Measurements from ENCODE around the gene C10orf90. TPM values are rescaled to one million over a fixed set of nuclear protein-coding genes. Genes with fewer than 3 reads are reported as not detected.

The C10orf90 gene
- total RNA-seq, 2 experiments from 2014 or later, result not detected

- Mint-ChIP-seq H3K4me1 (no peaks in the 10 kb centered on the region), H3K4me3 (no peak overlapping the region), H3K9me3 (no peaks in the 10 kb centered on the region), H3K27me3 (no peaks in the 10 kb centered on the region), H3K36me3 (no peaks in the 10 kb centered on the region), H3K27ac (no peak overlapping the region)
- ATAC-seq (ENCODE audit: low read depth) (no peak), DNase-seq (no peak)
- POLR2A ChIA-PET, result no interaction called here
These were observed 32.0 kb downstream of the C10orf90 start for GRCh38 chr10:126638542-126638941.

- no peak overlapping the region for H3K4me3 Mint-ChIP-seq
- H3K36me3 Mint-ChIP-seq, result no peaks in the 10 kb centered on the region
- no peaks in the 10 kb centered on the region for H3K27me3 Mint-ChIP-seq
- POLR2A ChIA-PET, result no interaction called here
- no peak for ATAC-seq (ENCODE audit: low read depth)
- no peaks in the 10 kb centered on the region for H3K9me3 Mint-ChIP-seq
- H3K4me1 Mint-ChIP-seq, result no peaks in the 10 kb centered on the region
- no peak overlapping the region for H3K27ac Mint-ChIP-seq
- no peak for DNase-seq
These were observed 33.0 kb downstream of the C10orf90 start for GRCh38 chr10:126637501-126637900.

- H3K4me1 Mint-ChIP-seq, result no peaks in the 10 kb centered on the region
- no peaks in the 10 kb centered on the region for H3K9me3 Mint-ChIP-seq
- no peaks in the 10 kb centered on the region for H3K36me3 Mint-ChIP-seq
- POLR2A ChIA-PET, result no interaction called here
- no peak overlapping the region for H3K4me3 Mint-ChIP-seq
- ATAC-seq (ENCODE audit: low read depth), result no peak
- DNase-seq, result no peak
- H3K27ac Mint-ChIP-seq, result no peak overlapping the region
- H3K27me3 Mint-ChIP-seq, result no peaks in the 10 kb centered on the region
These were observed 35.6 kb downstream of the C10orf90 start for GRCh38 chr10:126634911-126635310.

GRCh38 chr10:126634347-126634746, 36.1 kb downstream of the C10orf90 start:
- Mint-ChIP-seq H3K9me3 (no peaks in the 10 kb centered on the region), H3K4me3 (no peak overlapping the region), H3K27ac (no peak overlapping the region), H3K4me1 (no peaks in the 10 kb centered on the region), H3K36me3 (no peaks in the 10 kb centered on the region), H3K27me3 (no peaks in the 10 kb centered on the region)
- ATAC-seq (ENCODE audit: low read depth) (no peak), DNase-seq (no peak)
- POLR2A ChIA-PET, result no interaction called here

- Mint-ChIP-seq H3K27ac (no peak overlapping the region), H3K4me1 (no peaks in the 10 kb centered on the region), H3K4me3 (no peak overlapping the region), H3K36me3 (no peaks in the 10 kb centered on the region), H3K9me3 (no peaks in the 10 kb centered on the region), H3K27me3 (no peaks in the 10 kb centered on the region)
- no peak for DNase-seq
- no peak for ATAC-seq (ENCODE audit: low read depth)
- POLR2A ChIA-PET, result no interaction called here
These were observed 37.8 kb downstream of the C10orf90 start for GRCh38 chr10:126632705-126633104.

GRCh38 chr10:126629925-126630624, 40.4 kb downstream of the C10orf90 start:
- no peak overlapping the region for H3K4me3 Mint-ChIP-seq
- H3K27me3 Mint-ChIP-seq, result no peaks in the 10 kb centered on the region
- no peaks in the 10 kb centered on the region for H3K4me1 Mint-ChIP-seq
- POLR2A ChIA-PET, result no interaction called here
- no peaks in the 10 kb centered on the region for H3K36me3 Mint-ChIP-seq
- DNase-seq, result no peak
- no peak for ATAC-seq (ENCODE audit: low read depth)
- no peak overlapping the region for H3K27ac Mint-ChIP-seq
- H3K9me3 Mint-ChIP-seq, result no peaks in the 10 kb centered on the region

GRCh38 chr10:126628746-126629145, 41.7 kb downstream of the C10orf90 start:
- POLR2A ChIA-PET, result no interaction called here
- no peak overlapping the region for H3K27ac Mint-ChIP-seq
- no peak for DNase-seq
- ATAC-seq (ENCODE audit: low read depth), result no peak
- H3K36me3 Mint-ChIP-seq, result no peaks in the 10 kb centered on the region
- H3K4me3 Mint-ChIP-seq, result no peak overlapping the region
- no peaks in the 10 kb centered on the region for H3K27me3 Mint-ChIP-seq
- H3K9me3 Mint-ChIP-seq, result no peaks in the 10 kb centered on the region
- no peaks in the 10 kb centered on the region for H3K4me1 Mint-ChIP-seq

- H3K27me3 Mint-ChIP-seq, result peaks cover 1% of the 10 kb centered on the region
- POLR2A ChIA-PET, result no interaction called here
- H3K4me1 Mint-ChIP-seq, result no peaks in the 10 kb centered on the region
These were observed 48.6 kb downstream of the C10orf90 start for GRCh38 chr10:126621846-126622245.

GRCh38 chr10:126618466-126618865, 52.0 kb downstream of the C10orf90 start:
- H3K27ac Mint-ChIP-seq, result no peak overlapping the region
- ATAC-seq (ENCODE audit: low read depth), result no peak
- no peaks in the 10 kb centered on the region for H3K36me3 Mint-ChIP-seq
- H3K4me3 Mint-ChIP-seq, result no peak overlapping the region
- no peak for DNase-seq
- H3K4me1 Mint-ChIP-seq, result no peaks in the 10 kb centered on the region
- H3K27me3 Mint-ChIP-seq, result peaks cover 1% of the 10 kb centered on the region
- POLR2A ChIA-PET, result no interaction called here
- peaks cover 1% of the 10 kb centered on the region for H3K9me3 Mint-ChIP-seq

More at GRCh38 chr10:126621846-126622245, 48.6 kb downstream of the C10orf90 start:
- ATAC-seq (ENCODE audit: low read depth) (no peak), DNase-seq (no peak)
- Mint-ChIP-seq H3K4me3 (no peak overlapping the region), H3K9me3 (no peaks in the 10 kb centered on the region), H3K27ac (no peak overlapping the region), H3K36me3 (no peaks in the 10 kb centered on the region)

GRCh38 chr10:126617733-126618132, 52.8 kb downstream of the C10orf90 start:
- H3K4me1 Mint-ChIP-seq, result no peaks in the 10 kb centered on the region
- H3K36me3 Mint-ChIP-seq, result no peaks in the 10 kb centered on the region
- POLR2A ChIA-PET, result no interaction called here
- H3K4me3 Mint-ChIP-seq, result no peak overlapping the region
- peaks cover 1% of the 10 kb centered on the region for H3K9me3 Mint-ChIP-seq
- no peak overlapping the region for H3K27ac Mint-ChIP-seq
- DNase-seq, result no peak
- H3K27me3 Mint-ChIP-seq, result peaks cover 1% of the 10 kb centered on the region
- no peak for ATAC-seq (ENCODE audit: low read depth)

- H3K36me3 Mint-ChIP-seq, result no peaks in the 10 kb centered on the region
- ATAC-seq (ENCODE audit: low read depth), result no peak
These were observed 53.3 kb downstream of the C10orf90 start for GRCh38 chr10:126617208-126617607.

GRCh38 chr10:126616737-126617136, 53.8 kb downstream of the C10orf90 start:
- ATAC-seq (ENCODE audit: low read depth), result no peak
- Mint-ChIP-seq H3K27ac (no peak overlapping the region), H3K27me3 (peaks cover 1% of the 10 kb centered on the region), H3K9me3 (peaks cover 1% of the 10 kb centered on the region), H3K4me1 (no peaks in the 10 kb centered on the region), H3K36me3 (no peaks in the 10 kb centered on the region), H3K4me3 (no peak overlapping the region)
- no peak for DNase-seq
- POLR2A ChIA-PET, result no interaction called here

More at GRCh38 chr10:126617208-126617607, 53.3 kb downstream of the C10orf90 start:
- Mint-ChIP-seq H3K27me3 (peaks cover 1% of the 10 kb centered on the region), H3K27ac (no peak overlapping the region), H3K4me3 (no peak overlapping the region), H3K9me3 (peaks cover 1% of the 10 kb centered on the region), H3K4me1 (no peaks in the 10 kb centered on the region)
- POLR2A ChIA-PET, result no interaction called here
- no peak for DNase-seq

GRCh38 chr10:126611303-126611702, 59.2 kb downstream of the C10orf90 start:
- ATAC-seq (ENCODE audit: low read depth) (no peak), DNase-seq (no peak)
- POLR2A ChIA-PET, result no interaction called here
- H3K36me3 Mint-ChIP-seq, result no peaks in the 10 kb centered on the region
- no peak overlapping the region for H3K27ac Mint-ChIP-seq
- peaks cover 1% of the 10 kb centered on the region for H3K9me3 Mint-ChIP-seq
- H3K4me3 Mint-ChIP-seq, result no peak overlapping the region
- H3K27me3 Mint-ChIP-seq, result no peaks in the 10 kb centered on the region
- H3K4me1 Mint-ChIP-seq, result no peaks in the 10 kb centered on the region

GRCh38 chr10:126609566-126609965, 60.9 kb downstream of the C10orf90 start:
- Mint-ChIP-seq H3K27ac (no peak overlapping the region), H3K36me3 (no peaks in the 10 kb centered on the region), H3K9me3 (no peaks in the 10 kb centered on the region), H3K4me1 (no peaks in the 10 kb centered on the region), H3K27me3 (no peaks in the 10 kb centered on the region), H3K4me3 (no peak overlapping the region)
- ATAC-seq (ENCODE audit: low read depth), result no peak
- POLR2A ChIA-PET, result no interaction called here
- DNase-seq, result no peak
